A549 (cell line): ENCODE data around the gene SYCE1.

Experiments used
- CTCF ChIP-seq: fragments of >200 bp; sonication (Bioruptor Twin); formaldehyde crosslinking; IDR thresholded peaks from 3 replicates; pipeline ENCODE4 v1.5.1; 2016
- ESRRA ChIP-seq: fragments of 150-350 bp; IDR thresholded peaks from 2 replicates; pipeline ENCODE4 v1.6.1; 2014; ENCODE audit warnings: mild to moderate bottlenecking, low read length, borderline replicate concordance
- GATA3 ChIP-seq: IDR thresholded peaks from 2 replicates; pipeline ENCODE4 v1.6.1; 2012; ENCODE audit warnings: borderline replicate concordance
- JUN ChIP-seq, 2 experiments: fragments of >200 bp; sonication (Bioruptor Twin); formaldehyde crosslinking; IDR thresholded peaks; 2 replicates in 1 of 2; 3 replicates in 1 of 2; pipeline ENCODE4 v1.6.1; 2016 to 2017
- MAFK ChIP-seq: fragments of 450-650 bp; IDR thresholded peaks from 2 replicates; pipeline ENCODE4 v1.6.1; 2014; ENCODE audit not compliant: partially characterized antibody
- PBX3 ChIP-seq: IDR thresholded peaks from 2 replicates; pipeline ENCODE4 v1.6.1; 2012
- POLR2A ChIP-seq: IDR thresholded peaks from 2 replicates; pipeline ENCODE4 v1.6.1; 2012; ENCODE audit warnings: mild to moderate bottlenecking, low read length

GRCh38 chr10:133528296-133528844, 37.0 kb downstream of the SYCE1 start:
- TF ChIP-seq MAFK (no peak), JUN (IDR thresholded peaks at IDR 0.05) (no peak), CTCF (no peak), PBX3 (no peak), GATA3 (no peak), ESRRA (no peak), POLR2A (no peak)
